AG20443 (cell line): ENCODE measurements around the gene CAB39L.

Experiments used
- DNase-seq: peaks from one replicate; pipeline ENCODE4 v3.0.0; 2012; ENCODE audit warnings: low spot score, mixed read lengths

CAB39L gene

GRCh38 chr13:49400755-49401659 is 42.9 kb downstream of the CAB39L start:
- DNase-seq = peak; percentile 49

DNA sequence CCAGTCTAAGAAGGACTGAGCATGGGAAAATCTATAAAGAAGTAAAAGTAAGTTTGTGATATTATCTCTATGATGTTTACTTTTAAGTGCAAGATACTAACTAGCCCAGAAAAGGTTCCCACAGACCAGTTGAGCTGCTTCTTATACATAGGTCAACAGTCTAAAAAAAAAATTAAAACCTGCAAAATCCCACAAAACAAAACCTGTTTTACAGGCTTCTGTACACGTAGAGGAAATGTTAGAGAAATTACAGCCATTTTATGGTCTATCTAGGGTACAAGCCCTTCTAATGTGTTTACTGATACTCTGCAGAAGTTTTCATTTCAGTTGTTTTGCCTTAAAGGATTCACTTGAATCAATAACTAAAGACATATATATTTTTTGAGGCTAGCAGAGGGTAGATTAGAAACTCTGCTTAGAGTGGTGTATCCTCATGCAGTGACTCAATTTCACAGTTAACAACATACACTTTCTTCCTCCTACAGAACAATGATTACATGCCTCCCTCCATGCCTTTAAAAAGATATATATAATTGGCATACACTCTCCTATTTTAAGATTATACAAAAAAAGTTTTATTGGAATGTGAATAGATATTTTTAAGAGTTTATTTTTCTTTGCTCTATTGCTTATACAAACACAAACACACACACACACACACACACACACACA is 43.9 kb downstream of the CAB39L start:
- DNase-seq = no peak

- no peak for DNase-seq
Observed at GRCh38 chr13:49395878-49396380, 47.9 kb downstream of the CAB39L start.

DNA sequence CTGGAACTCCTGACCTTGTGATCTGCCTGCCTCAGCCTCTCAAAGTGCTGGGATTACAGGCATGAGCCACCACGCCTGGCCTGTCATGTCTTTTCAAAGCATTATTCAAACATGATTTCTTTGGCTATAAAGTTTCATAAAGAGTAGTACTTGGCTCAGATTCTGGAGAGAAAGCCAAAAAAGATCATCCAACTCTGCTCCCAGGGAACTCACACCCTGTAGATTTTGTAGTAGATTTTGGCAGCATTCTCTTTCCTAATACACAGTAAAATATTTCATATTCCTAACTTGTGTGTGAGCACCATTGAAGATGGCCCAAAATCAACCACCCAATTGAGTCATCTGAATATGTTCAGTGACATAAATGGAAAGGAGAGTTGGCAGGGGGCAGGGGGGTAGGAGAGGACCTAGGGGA is 48.4 kb downstream of the CAB39L start:
- DNase-seq = peak; percentile 33

- DNase-seq = no peak
Observed at GRCh38 chr13:49388091-49388635, 55.7 kb downstream of the CAB39L start.

- DNase-seq = no peak
Observed at GRCh38 chr13:49386664-49387063, 57.2 kb downstream of the CAB39L start.

- DNase-seq = no peak
Observed at GRCh38 chr13:49376121-49376520, 67.7 kb downstream of the CAB39L start.

DNA sequence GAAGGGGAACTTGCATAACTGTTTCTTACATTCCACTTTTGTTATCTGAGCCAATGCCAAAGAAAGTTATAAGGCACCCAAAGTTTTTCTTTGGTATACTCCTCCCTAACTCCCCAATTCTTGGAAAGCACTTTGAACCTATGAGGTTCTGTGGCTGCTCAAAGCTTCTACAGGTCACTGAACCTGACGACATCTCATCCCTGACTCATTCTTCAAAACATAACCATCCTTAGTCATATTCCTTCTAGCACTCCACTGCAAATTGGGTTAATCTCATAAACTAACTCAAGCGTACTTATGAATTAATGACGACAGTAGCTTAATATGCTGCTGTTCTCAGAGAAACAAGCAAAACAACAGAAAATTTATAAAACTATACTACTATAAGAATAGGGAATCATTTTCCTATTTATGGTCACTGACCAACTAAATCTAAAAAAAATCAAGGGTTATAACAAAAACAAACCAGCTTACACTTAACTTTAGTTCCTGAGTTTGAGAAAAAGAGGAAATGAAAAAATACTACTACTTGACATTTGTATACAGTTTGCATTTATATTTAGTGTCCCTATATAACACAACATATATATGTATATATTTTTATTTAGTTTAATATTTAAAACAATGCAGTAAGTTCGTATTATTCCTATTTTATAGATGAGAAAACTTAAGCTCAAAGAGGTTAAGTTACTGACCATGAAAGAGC is 69.1 kb downstream of the CAB39L start:
- DNase-seq = peak; percentile 67

GRCh38 chr13:49373716-49374115 is 70.1 kb downstream of the CAB39L start:
- DNase-seq = no peak

DNA sequence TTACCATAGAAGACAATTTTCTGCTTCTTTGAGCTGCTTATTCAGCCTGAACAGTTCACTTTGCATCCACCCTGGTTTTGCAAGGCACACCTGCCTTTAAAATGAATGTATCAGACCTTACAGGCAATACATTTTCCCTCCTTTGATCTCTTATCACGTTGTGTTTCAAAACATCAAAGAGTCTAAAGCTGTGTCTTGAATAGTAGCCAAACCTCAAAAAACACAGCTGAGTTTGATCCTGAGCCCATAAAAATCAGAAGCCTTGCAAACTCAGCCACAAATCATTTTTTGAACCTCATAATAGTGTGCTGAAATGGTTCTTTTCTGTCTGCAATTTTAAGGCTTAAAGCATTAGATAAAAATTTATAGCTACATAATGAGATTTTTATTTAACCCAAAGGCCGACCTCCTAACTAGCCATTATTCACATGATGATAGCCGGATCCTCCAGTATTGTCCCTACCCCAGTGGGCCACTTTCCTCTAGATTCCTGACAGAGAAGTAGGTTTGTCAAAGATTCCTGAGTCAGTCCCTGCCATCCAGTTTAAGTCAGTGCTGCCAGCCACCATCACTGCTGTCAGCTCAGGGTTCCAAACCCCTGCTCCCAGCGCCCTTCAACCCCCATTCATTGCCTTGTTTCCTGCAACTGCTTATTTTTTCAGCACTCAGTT is 71.8 kb downstream of the CAB39L start:
- DNase-seq = no peak

- no peak for DNase-seq
Observed at GRCh38 chr13:49370371-49370770, 73.5 kb downstream of the CAB39L start.

DNA sequence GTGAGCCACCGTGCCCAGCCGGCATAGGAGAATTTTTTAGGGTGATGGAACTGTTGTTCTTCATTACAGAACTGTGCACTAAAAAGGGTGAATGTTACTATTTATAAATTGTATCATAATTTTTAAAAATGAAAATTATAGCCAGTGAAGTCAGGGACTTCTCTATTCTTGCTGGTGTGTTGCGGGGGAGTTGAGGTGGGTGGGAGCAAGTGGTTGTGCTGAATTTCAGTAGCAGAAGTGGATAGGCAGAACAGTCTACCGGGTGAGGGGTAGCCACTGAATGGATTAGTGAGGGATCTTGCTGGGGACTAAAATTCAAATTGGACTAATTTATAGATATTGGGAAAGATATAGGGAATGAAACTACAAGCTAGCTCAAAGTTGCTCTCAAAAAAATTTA is 74.0 kb downstream of the CAB39L start:
- DNase-seq = no peak

GRCh38 chr13:49368688-49369087 is 75.2 kb downstream of the CAB39L start:
- no peak for DNase-seq

DNA sequence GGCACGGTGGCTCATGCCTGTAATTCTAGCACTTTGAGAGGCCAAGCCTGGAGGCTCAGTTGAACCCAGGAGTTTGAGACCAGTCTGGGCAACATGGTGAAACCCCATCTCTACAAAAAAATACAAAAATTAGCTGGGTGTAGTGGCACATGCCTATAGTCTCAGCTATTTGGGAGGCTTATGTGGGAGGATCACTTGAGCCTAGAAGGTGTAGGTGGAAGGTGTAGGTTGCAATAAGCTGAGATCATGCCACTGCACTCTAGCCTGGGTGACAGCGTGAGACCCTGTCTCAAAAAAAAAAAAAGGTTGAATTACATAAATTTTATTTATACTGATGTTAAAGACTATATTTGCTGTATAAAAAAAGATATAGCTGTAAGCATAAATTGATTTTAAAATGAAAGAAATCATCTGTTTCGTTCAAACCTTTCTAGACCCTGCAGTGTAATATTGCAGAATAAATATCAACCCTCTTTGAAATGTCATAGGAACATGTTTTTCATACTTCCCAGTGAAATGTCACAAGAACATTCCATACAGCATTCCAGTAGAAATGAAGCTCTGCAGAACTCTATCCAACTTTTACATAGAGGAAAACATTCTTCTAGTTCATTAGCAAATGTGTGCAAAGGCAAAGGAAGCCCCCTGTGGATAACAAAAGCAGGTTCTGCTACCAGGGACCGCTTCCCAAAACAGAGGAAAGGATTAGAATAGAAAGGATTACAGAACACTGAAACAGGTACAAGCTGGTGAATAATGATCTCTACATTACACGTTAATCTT is 76.0 kb downstream of the CAB39L start:
- DNase-seq = peak; percentile 20

DNA sequence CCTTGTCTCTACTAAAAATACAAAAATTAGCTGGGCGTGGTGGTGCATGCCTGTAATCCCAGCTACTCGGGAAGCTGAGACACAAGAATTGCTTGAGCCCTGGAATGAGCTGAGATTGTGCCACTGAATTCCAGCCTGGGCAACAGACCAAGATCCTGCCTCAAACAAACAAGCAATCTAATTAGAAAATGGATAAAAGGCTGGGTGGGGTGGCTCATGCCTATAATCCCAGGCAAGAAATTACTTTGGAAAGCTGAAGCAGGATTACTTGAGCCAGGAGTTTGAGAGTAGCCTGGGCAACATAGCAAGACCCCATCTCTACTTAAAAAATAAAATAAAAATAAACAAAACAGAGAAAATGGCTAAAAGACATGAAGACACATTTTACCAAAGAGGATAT is 77.0 kb downstream of the CAB39L start:
- no peak for DNase-seq

DNA sequence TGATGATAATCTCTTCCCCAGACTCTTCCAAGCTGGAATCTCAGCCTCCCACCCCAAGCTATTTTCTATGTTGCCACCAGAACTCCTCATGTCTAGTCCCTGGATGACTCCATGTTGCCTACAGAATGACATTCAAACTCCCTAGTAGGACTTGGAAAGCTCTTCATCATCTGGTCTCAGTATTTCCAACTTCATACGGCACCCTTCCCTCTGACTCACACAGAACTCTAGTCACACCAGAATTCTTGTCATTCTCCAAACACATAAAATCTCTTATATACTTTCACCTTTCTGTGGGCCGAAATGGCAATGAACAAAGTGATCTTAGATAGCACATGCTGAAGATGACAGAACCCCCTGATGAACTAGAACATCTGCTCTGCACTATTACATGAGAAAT is 86.2 kb downstream of the CAB39L start:
- peak; percentile 42 for DNase-seq

- peak; percentile 76 for DNase-seq
Observed at GRCh38 chr13:49356223-49356622, 87.6 kb downstream of the CAB39L start.

DNA sequence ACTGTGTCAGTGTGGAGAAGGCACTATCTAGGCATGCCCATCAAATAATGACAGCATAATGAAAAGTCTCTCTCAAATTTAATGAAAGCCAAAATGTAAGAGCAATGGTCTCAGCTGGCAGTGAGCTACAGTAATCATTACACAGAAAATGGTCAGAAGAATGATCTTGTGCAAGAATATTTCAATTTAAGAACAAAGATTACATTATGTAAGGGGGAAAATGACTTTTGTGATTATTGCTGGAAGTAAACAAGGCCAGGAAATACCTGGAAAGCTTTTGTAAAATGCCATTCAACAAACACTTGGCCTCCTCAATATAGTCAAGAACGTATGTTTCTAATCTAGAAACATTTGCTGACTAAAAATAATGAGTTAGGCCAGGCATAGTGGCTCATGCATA is 89.1 kb downstream of the CAB39L start:
- DNase-seq = no peak

- DNase-seq = no peak
Observed at GRCh38 chr13:49353908-49354307, 90.0 kb downstream of the CAB39L start.

DNA sequence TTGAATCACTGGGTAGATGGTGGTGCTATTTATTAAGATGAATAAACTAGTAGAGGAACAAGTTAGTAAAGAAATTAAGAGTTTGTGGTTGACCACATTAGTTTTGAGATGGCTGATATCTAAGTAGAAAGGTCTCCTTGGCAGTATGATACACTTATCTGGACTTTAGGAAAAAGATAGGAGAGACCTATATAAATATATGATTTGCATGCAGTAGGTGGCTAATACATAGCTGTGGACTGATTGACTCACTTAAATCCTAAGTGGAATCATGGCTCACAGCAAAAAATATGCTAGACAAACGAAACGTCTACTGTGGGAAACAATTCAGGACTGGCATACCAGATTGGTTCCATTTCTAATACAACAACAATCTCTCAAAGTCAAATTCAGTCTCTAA is 92.0 kb downstream of the CAB39L start:
- DNase-seq = no peak

DNA sequence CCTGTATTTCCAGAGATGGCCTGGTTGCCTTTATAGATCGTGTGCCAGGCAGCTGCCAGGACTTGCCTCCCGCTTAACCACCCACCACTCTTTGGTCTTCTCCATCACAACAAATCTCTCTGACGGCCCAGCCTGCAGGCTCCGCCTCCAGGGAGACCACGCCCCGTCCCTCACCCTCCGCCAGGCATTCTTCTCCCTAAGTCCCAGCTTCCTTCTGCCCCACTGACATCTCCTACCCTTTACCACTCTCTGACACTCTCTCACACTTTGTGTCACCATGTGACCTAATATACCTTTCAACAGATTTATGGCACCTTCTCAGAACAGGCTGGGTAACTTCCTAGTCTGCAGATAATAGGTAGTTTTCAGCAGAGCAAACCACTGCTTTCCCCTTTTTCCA is 95.1 kb downstream of the CAB39L start:
- DNase-seq = no peak
